NCI-H2107 treated with DMSO at 0.1 percent for 48 hours (cell line): Measurements from ENCODE around the gene WHAMM.
"Not testable (repeated sequence)": the region's sequence is repeated elsewhere in the genome, so short reads cannot be mapped to it uniquely, and the experiment has no call there.

Source experiments
- DNase-seq: peaks from one replicate; lab custom pipeline; 2025; ENCODE audit not compliant: unreplicated experiment; lab: John Stamatoyannopoulos, UW

The WHAMM gene

DNA sequence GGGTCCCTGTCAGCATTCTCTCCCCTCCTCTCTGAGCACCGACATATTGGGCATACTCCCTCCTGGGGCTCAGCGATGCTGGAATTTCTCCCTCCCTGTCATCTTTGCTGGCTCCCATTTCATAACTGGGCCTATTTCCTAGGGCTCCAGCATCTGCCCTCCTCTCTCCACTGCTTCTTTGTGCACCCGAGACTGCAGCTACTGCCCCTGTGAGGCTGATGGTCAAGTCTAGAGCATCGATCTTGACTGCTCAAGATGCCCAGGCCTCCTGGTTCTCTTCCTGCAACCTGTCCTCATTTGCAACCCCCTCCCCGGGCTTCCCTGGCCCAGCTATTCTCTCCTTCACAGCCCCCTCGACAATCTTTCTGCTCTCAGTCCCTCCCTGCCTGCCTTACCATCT is 53.5 kb downstream of the WHAMM start:
- no peak for DNase-seq

DNA sequence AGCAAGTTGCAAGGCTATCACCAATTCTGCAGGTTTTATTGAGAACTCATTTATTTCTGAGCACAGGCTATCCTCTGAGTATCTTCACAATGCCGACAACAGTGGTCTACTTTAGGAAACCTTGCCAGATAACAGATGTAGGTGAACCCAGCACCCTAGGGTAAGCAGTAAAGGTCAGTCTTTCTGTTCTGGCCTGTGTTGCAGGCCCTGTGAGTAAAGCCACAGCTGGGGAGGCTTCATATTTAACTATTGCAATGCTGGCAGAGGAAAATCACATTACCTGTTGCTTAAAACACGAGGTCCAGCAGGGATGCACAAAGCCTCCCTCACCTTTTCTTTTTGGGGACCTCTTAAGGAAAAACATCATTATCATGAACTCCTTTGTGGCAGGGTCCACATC is 55.5 kb downstream of the WHAMM start:
- no peak for DNase-seq

DNA sequence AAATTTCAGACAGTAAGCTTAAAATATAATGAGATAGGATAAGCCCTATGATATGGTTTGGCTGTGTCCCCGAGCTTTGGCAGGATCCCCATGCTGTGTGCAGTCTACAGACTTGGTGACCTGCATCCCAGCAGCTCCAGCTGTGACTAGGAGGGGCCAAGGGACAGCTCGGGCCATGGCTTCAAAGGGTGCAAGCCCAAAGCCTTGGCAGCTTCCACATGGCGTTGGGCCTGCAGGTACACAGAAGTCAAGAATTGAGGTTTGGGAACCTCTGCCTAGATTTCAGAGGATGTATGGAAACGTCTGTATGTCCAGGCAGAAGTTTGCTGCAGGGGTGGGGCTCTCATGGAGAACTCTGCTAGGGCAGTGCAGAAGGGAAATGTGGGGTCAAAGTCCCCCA is 56.2 kb downstream of the WHAMM start:
- DNase-seq = not testable (repeated sequence)

DNA sequence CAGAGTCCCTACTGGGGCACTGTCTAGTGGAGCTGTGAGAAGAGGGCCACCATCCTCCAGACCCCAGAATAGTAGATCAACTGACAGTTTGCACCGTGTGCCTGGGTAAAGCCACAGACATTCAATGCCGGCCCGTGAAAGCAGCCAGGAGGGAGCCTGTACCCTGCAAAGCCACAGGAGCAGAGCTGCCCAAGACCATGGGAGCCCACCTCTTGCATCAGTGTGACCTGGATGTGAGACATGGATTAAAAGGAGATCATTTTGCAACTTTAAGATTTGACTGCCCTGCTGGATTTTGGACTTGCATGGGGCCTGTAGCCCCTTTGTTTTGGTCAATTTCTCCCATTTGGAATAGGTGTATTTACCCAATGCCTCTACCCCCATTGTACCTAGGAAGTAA is 56.6 kb downstream of the WHAMM start:
- DNase-seq = not testable (repeated sequence)

DNA sequence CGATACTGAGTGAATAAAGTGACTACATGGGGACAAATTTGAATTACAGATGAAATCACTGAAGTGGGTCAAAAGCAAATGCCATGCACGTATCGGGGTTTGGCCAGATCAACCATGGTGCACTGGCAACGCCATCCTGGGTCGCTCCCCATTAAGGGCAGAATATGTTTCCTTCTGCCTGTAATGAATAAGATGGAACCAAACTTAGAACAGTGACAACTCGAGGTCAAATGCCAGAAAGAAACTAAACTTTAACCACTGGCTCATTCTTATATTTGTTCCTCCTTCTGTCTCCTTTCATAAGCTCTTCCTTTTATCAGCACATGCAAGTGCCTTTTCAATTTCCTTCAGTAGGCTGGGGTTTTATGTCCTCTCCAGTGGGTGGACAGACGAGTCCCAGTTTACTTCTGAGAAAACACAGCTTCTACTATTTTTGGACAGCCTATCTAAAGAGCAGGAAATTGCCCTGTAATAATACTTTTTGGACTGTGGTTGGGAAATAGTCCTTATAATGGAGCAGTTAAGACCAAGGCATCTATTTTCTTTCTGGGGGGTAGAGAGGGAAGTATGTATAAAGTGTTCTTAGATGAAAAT is 61.4 kb downstream of the WHAMM start:
- no peak for DNase-seq

DNA sequence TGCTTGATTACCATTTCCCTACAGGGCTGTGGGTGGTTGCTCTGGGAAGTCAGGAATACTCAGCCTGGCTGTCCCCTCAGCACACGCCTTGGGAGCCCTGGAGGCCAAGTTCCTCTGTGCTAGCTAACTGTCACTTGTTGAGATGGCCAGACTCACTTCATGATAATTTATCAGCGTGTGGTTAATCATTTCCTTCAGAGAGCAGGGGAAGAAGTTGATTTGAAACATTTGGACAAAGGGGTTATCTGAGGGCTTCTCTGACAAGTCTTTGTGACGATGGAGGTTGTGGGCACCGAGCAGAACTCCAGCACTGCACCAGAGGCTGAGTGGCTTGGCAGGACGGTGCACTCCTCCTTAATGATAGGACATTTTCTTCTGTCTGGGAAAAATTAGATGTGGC is 61.9 kb downstream of the WHAMM start:
- no peak for DNase-seq

DNA sequence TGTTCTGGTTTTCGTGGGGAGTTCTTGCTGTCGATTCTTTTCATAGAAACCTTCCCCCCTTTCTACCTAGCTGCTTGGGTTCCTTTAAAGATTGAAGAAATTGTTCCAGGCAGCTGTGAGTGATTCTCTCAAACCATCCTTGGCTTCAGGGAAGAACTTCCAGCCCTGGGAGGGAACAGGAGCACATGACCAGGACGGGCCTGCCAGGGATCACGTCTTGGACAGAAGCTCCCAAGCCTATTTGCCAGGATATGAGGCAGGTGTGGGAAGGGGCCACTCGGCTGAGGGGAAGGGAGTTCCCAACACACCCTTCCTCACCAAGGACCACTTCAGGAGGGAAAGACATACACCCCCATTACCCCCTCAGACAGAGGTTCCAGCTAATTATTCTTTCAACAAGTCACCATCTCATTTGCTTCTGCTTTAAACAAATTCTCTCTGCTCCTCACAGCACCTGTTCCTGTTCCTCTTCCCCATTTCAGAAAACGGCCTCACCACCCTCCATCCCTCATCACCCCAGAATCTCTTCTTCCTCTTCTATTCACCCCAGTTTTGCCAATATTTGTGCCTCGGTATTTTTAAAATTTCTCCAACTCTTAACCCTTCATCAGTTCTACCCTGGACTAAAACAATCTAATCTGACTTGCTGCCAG is 62.5 kb downstream of the WHAMM start:
- no peak for DNase-seq

DNA sequence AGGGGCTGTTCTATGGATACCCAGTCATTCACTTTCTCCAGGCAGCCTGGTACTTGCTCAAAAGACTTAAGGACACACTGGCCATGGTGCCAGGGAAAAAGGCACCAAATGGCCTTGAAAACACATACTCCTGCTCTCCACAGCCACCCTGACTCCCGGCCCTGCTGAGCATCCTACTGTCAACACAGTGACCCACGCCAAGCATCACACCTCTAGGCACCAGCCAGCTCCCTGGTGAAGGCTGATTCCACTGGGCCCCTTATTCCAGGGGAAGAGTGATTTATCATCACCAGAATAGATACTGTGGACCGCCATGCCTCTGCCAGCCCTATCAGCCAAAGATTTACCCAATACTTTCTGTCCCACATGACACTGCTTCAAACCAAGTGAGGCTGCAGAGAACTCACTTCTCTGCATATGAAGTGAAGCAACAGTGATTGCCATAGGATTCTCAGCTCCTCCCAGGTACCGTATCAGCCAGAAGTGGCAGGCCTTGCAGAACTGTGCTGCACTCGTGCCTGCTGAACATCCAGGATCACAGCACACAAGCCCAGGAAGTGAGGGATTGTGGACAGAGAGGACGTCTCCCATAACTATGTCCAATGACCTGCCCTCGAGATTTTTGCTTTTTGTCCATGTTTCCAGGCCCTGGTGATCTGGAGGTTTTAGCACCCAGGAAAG is 63.7 kb downstream of the WHAMM start:
- DNase-seq = no peak

DNA sequence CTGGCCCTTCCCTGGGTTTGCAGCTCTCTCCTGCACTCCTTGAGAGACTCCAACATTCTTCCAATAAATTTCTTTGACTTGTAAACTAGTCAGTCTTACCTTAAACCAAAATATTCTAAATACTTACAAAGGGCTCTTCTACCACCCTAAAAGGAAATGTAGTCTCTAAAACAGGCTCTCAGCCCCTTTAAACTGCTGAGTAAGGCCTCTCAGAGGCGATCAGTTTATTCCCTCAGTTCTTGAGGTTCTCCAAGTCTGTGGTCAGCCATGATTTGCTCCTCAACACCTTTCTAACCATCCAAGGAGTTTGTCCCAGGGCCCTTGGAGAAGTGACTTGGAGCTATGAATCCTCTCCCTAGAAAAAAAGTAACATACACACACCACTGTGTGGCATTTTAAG is 64.8 kb downstream of the WHAMM start:
- no peak for DNase-seq

DNA sequence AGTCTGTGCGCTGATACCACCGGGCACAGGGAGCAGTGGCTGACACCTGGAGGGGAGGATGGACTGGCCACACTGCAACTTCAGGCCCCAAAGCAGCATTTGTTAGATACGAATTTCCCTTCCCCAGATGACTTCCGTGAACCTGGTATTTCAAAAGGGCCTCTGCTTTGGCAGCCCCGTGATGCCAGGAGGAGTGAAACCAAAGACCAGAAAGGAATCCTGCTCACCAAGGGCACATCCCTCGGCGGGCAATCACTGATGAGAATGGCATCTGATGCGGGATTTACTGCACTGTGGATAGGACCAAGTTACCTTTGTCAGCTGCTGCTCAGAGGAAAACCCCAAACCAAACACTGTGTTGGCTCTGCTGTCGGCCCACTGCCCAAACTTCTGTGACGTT is 65.5 kb downstream of the WHAMM start:
- no peak for DNase-seq

DNA sequence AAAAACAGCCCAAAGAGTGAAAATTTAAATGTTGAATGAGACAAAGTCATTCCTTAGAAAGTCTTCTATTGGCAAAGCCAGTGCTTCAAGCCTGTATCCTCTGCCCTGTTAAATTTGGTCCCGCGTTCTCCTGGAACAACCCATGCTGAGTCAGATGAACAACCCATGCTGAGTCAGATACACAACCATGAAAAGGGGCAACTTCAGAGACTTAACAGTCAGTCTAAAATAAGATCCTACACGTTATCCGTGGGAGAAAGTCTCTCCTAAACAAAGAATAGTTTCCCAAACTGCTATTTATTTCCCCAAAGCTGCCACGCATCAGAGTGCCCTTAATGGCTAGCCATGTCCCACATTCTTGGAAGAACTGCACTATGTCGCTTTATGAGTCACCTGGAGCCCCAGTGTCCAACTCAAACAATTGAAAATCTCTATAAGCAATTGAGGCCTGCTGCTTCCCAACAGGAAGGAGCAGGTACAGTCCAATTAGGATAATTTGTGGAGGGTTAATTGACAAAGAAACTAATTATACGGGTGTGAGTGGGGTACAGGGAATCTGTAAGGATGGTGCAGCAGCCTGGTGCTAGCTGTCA is 66.1 kb downstream of the WHAMM start:
- no peak for DNase-seq

DNA sequence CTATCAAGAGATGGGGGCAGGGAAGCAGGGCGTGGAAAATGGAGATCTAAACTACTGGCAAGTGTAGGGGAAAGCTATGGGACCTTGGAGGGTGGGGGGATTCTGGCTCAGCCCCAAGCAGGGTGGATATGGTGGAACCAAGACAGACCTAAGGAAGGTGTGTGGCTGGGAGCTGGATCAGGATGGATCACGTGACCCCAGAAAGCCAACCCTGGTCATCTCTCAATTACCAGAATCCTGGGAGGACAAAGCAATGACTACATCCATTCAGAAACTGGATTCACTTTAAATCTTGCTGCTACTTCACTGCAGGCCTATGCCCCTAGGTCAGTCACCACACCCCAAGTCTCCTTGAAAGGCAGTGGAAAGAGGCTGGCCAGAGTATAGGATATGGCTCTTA is 68.4 kb downstream of the WHAMM start:
- no peak for DNase-seq

DNA sequence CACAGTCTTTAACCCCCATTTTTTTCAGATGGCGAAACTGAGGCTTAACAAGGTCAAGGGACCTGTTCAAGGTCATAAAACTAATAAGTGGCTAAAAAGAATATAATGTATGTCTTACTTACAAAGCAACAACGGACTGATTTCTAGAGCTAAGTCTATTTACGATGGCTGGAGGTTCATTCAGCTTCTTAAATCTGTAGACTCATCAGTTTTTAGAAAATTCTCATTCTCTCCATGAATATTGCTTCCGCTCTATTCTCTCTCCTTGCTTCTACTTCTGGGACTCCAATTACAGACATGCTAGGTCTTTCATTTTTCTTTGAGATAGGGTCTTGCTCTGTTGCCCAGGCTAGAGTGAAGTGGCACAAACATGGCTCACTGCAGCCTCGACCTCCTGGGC is 68.9 kb downstream of the WHAMM start:
- DNase-seq = no peak

DNA sequence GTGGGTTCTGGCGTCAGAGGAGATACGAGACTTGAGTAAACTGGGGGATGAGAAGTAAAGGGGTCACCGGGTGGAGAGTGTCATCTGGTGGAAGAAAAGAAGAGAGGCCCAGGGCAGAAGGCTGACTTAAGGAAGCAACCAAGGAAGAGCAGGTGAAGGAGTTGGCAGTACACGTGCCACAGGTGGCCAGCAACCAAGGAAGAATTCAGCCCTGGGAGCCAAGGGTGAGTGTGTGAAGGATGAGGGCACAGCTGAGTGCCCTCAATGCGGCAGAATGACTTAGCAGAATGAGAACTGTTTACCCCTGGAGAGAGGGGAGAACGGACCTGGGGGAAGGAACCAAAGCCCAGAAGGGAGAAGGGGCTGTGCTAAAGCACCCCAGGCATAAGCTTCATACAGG is 71.3 kb downstream of the WHAMM start:
- DNase-seq = no peak

DNA sequence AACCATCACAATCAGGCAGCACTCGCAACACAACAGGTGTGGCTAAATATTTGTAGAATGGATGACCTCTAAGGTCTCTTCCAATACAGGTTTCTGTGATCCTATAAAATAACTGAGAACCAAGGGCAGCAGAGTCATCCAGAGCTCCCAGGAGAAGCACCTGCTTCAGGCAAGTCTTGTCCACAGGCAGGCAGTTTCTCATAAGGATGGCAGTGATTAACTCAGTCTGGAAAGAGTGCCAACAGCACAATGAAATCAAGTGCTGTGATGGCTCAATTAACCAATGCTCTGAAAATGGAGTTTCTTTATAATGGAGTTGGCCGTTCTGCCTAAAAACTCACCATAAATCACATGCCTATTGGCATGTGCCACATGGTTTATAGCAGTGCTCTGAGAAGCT is 72.3 kb downstream of the WHAMM start:
- DNase-seq = no peak

DNA sequence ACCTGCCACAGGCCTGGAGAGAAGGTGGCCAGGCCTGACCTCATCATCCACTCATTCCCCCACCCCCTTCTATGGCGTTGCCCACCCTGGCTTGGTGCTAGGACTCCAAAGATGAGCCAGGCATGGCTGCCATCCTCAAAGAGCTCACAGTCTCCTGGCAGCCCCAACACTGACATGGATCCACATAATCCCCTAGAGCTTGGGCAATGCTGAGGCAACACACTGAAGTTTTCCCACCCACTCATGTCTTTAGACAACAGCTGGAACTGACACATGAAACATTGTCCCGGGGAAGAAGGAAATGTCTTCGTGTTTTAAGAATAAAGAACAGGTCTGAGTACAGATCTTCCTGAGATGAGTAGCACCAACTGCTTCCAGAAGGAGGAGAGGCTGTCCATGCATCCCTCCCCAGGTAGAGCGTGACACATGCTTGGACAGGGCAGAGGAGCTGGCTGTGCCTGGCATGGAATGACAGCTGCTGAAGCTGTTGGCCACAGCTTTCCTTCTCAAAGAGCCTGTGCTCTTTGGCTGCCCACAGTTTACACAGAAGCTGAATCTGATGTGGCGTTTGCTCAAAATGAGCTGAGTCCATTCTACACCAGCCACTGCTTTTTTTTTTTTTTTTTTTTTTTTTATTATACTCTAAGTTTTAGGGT is 73.0 kb downstream of the WHAMM start:
- no peak for DNase-seq
